Mucosa of gallbladder (tissue), 1 donor: ENCODE data around the gene C20orf144. TPM values are rescaled to one million over a fixed set of nuclear protein-coding genes. Genes with fewer than 3 reads are reported as not detected.

ENCODE experiments used
- DNase-seq: peaks from one replicate; pipeline ENCODE4 v3.0.0-alpha.2; 2020; ENCODE audit warnings: low spot score
- total RNA-seq: library from RNA; stranded (reverse); gene quantifications from one replicate; pipeline ENCODE4 v1.2.1, GENCODE V29; 2021
- donor health status: DM: no; HTN: no; CAD: no.

Gene C20orf144
- total RNA-seq, 1 donor from 2014 or later, result 0.09 TPM

- no peak for DNase-seq
These were observed 12.9 kb upstream of the C20orf144 start for GRCh38 chr20:33649201-33649681.

DNA sequence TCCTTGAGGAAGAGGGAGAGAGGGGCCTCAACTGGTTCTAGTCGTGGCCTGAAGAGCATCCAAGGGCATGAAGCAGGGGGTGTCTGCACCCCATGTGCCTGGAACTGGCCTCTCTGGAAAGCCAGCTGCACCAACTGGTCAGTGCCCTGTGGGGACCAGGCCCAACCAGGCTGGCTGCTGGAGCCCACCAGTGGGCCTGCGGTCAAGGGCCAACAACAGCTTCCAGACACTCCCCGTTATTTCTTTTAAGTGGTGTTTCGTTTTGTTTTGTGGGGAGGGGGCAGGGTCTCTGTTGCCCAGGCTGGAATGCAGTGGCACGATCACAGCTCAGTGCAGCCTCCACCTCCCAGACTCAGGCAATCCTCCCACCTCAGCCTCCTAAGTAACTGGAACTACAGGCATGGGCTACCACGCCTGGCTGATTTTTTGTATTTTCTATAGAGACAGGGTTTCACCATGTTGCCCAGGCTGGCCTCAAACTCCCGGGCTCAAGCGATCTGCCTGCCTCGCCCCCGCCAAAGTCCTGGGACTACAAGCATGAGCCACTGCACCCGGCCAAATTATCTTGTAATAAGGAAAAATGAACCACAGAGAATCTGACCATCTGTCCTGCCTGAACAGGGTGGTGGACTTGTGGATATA lies 11.9 kb upstream of the C20orf144 start:
- DNase-seq, result no peak

DNA sequence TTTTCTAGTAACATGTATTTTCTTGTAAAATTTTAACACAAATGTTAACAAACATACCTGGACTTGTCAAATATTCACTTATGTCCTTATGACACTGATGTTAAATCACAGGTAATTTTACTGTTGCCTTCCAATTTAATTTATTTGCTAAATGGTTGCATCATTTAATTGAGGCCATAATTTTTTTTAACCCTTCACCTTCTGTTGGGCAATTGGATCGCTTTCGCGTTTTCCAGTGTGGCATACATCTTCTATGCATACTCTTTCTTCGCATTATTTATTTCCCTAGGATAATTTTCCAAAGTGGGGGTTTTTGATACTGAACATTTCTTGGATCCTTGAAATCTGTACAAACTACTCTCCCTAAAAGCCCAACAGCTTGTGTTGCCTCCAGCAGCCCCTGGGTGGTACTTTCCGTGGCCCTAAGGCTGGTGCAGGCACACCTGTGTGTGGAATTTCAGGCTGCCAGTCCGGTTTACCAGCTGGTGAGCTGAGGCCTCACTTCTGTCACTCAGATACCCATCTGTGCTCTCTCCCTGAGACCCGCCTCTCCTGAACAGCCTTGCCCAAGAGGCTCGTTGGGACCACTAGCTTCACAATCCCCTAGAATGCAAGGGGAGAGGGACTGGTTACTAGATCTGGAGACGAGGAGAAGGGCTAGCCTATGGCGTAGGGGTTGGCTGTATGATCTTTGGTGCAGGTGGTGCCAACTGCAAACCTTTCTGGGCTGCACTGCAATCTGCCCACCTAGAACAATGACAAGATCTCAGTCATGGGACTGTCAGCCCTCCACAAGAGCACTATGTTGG lies 11.2 kb upstream of the C20orf144 start:
- no peak for DNase-seq

- DNase-seq, result no peak
These were observed 10.5 kb upstream of the C20orf144 start for GRCh38 chr20:33651562-33652048.

- peak; percentile 67 for DNase-seq
These were observed 8.8 kb upstream of the C20orf144 start for GRCh38 chr20:33653218-33653899.

GRCh38 chr20:33653900-33654596 lies 8.1 kb upstream of the C20orf144 start:
- peak; percentile 93 for DNase-seq

DNA sequence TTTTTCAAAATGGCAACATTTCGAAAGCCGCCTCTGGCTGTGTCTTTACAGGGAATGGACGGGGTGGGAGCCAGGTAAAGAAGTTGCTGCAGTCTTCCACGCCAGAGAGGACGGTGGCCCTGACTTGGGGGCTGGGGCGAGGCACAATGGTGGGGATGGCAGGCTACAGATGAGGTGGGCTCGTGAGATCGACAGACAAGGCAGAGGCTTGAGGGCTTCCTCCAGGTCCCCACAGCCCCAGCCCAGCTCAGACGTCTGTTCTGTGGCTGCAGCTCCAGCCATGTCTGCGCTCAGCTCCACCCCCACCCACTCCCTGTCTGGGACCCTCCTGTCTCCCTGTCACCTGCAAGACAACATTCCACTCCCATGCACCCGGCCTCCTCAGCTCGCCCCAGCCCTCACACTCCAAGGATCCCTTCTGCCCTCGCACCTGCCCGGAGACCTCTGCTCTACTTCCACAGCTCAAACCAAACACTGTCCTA lies 7.4 kb upstream of the C20orf144 start:
- DNase-seq, result no peak

- DNase-seq, result no peak
These were observed 7.0 kb upstream of the C20orf144 start for GRCh38 chr20:33655164-33655563.

- DNase-seq, result no peak
These were observed 5.9 kb upstream of the C20orf144 start for GRCh38 chr20:33656010-33656782.

- no peak for DNase-seq
These were observed 5.1 kb upstream of the C20orf144 start for GRCh38 chr20:33656783-33657703.

DNA sequence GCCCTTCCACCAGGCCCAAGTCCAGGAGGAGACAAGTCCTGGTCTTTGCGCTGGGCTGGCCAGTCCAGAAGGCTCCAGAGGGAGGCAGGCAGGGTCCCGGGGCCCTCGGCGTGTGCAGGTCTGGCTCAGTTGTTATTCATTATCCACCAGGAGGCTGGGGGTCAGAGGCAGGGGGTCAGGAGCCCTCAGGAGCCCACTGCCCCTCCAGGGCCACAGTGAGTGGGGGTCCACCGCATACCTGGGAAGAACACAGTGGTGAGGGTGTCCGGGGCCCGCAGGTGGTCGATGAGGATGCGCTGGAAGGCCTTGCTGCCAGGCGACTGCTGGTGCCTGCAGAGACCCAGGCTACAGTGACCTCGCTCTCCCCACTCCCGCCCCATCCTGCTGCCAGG lies 4.4 kb upstream of the C20orf144 start:
- DNase-seq, result no peak

DNA sequence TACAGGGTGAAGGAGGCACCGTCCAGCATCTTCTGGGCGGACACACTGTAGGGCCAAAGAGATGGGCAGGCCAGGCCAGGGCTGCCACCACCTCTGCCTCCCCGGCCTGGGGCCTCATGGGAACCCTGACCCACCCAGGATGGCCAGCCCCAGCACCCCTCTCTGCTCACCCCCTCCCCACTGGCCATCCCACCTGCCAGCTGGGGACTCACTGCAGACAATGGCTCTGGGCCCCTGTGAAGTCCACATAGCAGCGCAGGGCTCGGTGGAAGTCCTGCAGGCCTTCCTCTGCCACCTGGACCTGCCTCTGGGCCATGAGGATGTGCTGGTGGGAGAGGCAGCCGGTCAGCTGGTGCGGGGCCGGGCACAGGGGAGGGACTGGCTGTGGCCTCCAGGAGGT lies 3.6 kb upstream of the C20orf144 start:
- no peak for DNase-seq

GRCh38 chr20:33658929-33659328 lies 3.2 kb upstream of the C20orf144 start:
- no peak for DNase-seq

DNA sequence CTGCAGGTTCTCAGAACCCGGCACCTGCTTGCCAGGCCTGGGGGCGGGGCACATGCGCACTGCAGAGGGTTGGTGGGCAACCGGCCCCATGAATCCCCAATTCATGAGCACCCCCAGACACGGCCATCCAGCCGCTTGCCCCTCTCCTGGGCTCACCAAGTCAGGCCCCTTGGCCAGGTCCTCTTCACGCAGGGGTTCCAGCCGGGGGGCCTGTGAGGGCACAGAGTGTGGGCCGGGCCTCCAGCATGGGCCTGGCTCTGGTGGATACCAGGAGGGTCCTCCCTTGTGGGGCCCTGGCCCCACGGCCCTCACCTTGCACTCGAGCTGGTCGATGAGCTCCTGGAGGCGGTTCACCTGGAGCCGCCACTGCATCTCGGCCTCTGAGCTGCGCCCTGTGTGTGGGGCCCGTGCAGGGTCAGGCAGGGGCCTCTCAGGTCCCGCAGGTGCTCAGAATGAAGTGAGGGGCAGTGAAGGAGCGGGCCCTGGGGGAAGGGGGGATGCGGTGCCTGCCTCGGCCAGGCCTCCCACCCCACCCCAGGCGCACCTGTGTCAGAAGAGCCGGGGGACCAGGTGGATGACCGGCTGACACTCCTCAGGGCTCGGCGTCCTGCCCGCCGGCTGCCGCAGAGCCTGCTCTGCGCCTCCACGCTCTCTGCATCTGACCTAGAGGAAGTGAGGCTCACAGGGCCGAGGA lies 2.6 kb upstream of the C20orf144 start:
- no peak for DNase-seq

DNA sequence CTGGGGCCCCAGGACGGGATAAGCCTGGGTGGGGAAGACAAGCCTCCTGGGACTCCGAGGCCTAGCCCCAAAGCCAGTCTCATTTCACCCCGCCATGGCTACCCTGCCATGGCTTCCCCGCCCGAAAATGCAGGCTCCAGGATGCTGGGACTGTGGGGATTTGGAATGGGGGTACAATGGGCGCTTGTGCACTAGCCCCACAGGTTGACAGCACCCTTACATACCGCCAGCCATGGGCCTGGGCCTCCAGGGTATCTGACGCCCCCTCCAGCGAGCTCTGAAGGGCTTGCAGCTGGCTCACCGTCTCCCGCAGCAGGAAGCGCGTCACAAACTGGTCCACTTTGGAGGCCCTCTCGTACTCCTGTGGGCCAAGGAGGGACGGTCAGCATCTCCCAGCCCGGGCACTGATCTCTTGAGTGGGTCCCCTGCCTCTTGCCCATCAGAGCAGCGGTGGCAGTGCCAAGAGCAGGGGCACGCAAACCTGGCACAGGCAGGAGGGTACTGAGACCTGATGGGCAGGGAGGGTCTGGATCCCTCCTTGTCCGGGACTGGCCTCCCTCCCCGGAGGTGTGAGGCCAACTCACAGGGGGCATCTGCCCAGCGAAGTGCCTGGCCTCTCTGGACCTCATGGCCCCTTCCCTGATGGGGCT lies 2.0 kb upstream of the C20orf144 start:
- DNase-seq, result no peak

DNA sequence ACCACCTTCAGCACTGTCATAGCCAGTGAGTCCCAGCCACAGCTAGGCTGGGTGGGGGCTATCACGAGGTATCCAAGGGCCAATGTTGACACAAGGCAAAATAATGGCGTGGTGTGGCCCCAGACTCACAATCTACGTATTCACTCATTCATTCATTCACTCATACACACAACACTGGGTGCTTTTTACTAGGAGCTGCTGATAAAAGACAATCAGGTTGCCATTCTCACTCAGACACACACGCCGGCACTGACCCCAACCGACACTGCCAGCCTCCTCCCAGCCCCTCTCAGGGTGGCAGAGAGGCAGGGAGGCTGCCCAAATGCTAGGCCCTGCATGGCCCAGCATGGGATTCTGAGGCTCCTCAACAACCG lies 1.5 kb upstream of the C20orf144 start:
- no peak for DNase-seq

- peak; percentile 84 for DNase-seq
These were observed 1.3 kb downstream of the C20orf144 start for GRCh38 chr20:33663161-33664084.
